CD14-positive monocyte (primary cell): Measurements from ENCODE around the gene STK39. TPM values are rescaled to one million over a fixed set of nuclear protein-coding genes. Genes with fewer than 3 reads are reported as not detected.

Experiments
- DNase-seq, 3 donors: peaks; one replicate each; pipeline ENCODE4 v3.0.0-alpha.2; 2011 to 2022
- H2AFZ ChIP-seq: 2 replicates; pipeline ENCODE4 v1.6.0; 2012; ENCODE audit warnings: mild to moderate bottlenecking, low read depth, low read length, inconsistent platforms; ENCODE audit not compliant: insufficient read depth, poor library complexity, severe bottlenecking
- H3K27ac ChIP-seq, 2 donors: 1 replicate in 1 of 2; 2 replicates in 1 of 2; pipeline ENCODE4 v1.5.1; 2012 to 2013; ENCODE audit warnings: low read length in 2 of 2, control low read depth in 1 of 2, inconsistent platforms in 1 of 2, low read depth in 1 of 2, mild to moderate bottlenecking in 1 of 2
- H3K27me3 ChIP-seq, 2 donors: one replicate each; pipeline versions ENCODE4 v1.6.0 to v1.6.1; 2011 to 2013; ENCODE audit warnings: low read length in 2 of 2; ENCODE audit not compliant: control insufficient read depth in 2 of 2, insufficient read depth in 2 of 2
- H3K36me3 ChIP-seq, 2 donors: replicated peaks in 1 of 2; 1 replicate in 1 of 2; 2 replicates in 1 of 2; pipeline versions ENCODE4 v1.5.1 to v1.6.1; 2012 to 2013; ENCODE audit warnings: low read length in 2 of 2, control low read depth in 1 of 2, inconsistent platforms in 1 of 2, mild to moderate bottlenecking in 1 of 2; ENCODE audit not compliant: insufficient read depth in 2 of 2, control insufficient read depth in 1 of 2
- H3K4me1 ChIP-seq, 2 donors: 1 replicate in 1 of 2; 2 replicates in 1 of 2; pipeline versions ENCODE4 v1.5.1 to v1.6.1; 2012 to 2013; ENCODE audit warnings: low read length in 2 of 2, control low read depth in 1 of 2, inconsistent platforms in 1 of 2, mild to moderate bottlenecking in 1 of 2, moderate library complexity in 1 of 2; ENCODE audit not compliant: insufficient read depth in 2 of 2, control insufficient read depth in 1 of 2
- H3K4me2 ChIP-seq: replicated peaks from 2 replicates; pipeline ENCODE3; 2012; ENCODE audit warnings: low read length, moderate library complexity, mild to moderate bottlenecking; ENCODE audit not compliant: poor library complexity, severe bottlenecking; ENCODE audit errors: extremely low read depth
- H3K4me3 ChIP-seq, 3 experiments: fragments of 200-600 bp in 1 of 3; sonication (generic) in 1 of 3; replicated peaks in 1 of 3; 1 replicate in 2 of 3; 2 replicates in 1 of 3; pipeline ENCODE4 v1.5.1; 2011 to 2013; ENCODE audit warnings: low read length in 3 of 3, mild to moderate bottlenecking in 3 of 3, control low read depth in 2 of 3, low read depth in 2 of 3, inconsistent platforms in 1 of 3, moderate library complexity in 1 of 3
- H3K79me2 ChIP-seq: 2 replicates; pipeline ENCODE4 v1.6.0; 2012; ENCODE audit warnings: mild to moderate bottlenecking, control low read depth, inconsistent platforms, low read length, moderate library complexity; ENCODE audit not compliant: insufficient read depth
- H3K9ac ChIP-seq: 2 replicates; pipeline ENCODE4 v1.6.0; 2017; ENCODE audit warnings: low read length, mild to moderate bottlenecking; ENCODE audit not compliant: insufficient read depth, poor library complexity, severe bottlenecking
- H3K9me3 ChIP-seq, 2 donors: replicated peaks in 1 of 2; 1 replicate in 1 of 2; 2 replicates in 1 of 2; pipeline versions ENCODE4 v1.5.1 to v1.6.1; 2012 to 2013; ENCODE audit warnings: low read length in 2 of 2, control low read depth in 1 of 2; ENCODE audit not compliant: control insufficient read depth in 1 of 2, insufficient read depth in 1 of 2
- H4K20me1 ChIP-seq: 2 replicates; pipeline ENCODE4 v1.6.0; 2012; ENCODE audit warnings: mild to moderate bottlenecking, low read length, control low read depth, moderate library complexity; ENCODE audit not compliant: insufficient read depth
- H3K27ac Mint-ChIP-seq, 7 donors: one replicate each; pipeline ENCODE4 v1.8.0; 2020; ENCODE audit warnings: mild to moderate bottlenecking in 7 of 7, mixed read lengths in 7 of 7, moderate library complexity in 6 of 7, inconsistent platforms in 2 of 7
- H3K27me3 Mint-ChIP-seq, 3 donors: one replicate each; pipeline ENCODE4 v1.8.0; 2021 to 2022; ENCODE audit warnings: low read depth in 3 of 3, mild to moderate bottlenecking in 3 of 3, mixed read lengths in 3 of 3, moderate library complexity in 3 of 3, inconsistent platforms in 1 of 3
- H3K36me3 Mint-ChIP-seq, 2 donors: one replicate each; pipeline ENCODE4 v1.8.0; 2020; ENCODE audit warnings: mixed read lengths in 2 of 2, inconsistent platforms in 1 of 2, mild to moderate bottlenecking in 1 of 2
- H3K4me1 Mint-ChIP-seq: one replicate; pipeline ENCODE4 v1.8.0; 2020; ENCODE audit warnings: mild to moderate bottlenecking, mixed read lengths
- H3K4me3 Mint-ChIP-seq, 2 donors: one replicate each; pipeline ENCODE4 v1.8.0; 2020; ENCODE audit warnings: mild to moderate bottlenecking in 2 of 2, mixed read lengths in 2 of 2, moderate library complexity in 1 of 2
- H3K9me3 Mint-ChIP-seq, 7 donors: one replicate each; pipeline ENCODE4 v1.8.0; 2020 to 2022; ENCODE audit warnings: mixed read lengths in 7 of 7, mild to moderate bottlenecking in 6 of 7, moderate library complexity in 6 of 7, inconsistent platforms in 2 of 7
- CTCF ChIP-seq: fragments of 200-600 bp; IDR thresholded peaks from one replicate; pipeline ENCODE4 v1.8.0; 2022; ENCODE audit warnings: antibody characterized with exemption, mild to moderate bottlenecking
- WGBS: methylation state at CpG from one replicate; pipeline ENCODE4 v1.1.5; 2013; ENCODE audit warnings: missing lambda C conversion rate; ENCODE audit not compliant: insufficient coverage; 5-methylcytosine and 5-hydroxymethylcytosine counted together
- intact Hi-C, 2 donors: fragments of 100-400 bp; cut with micrococcal nuclease; formaldehyde crosslinking; loops; one replicate each; pipeline versions ENCODE4 v1.15.0 to v1.15.1; 2023
- polyA plus RNA-seq, 3 donors: library from polyadenylated mRNA; depleted of rRNA in 1 of 3; unstranded in 2 of 3; stranded (reverse) in 1 of 3; fragments of 300-500 nt in 2 of 3; fragments of >200 nt in 1 of 3; fragmentation: Illumina TruSeq in 2 of 3; gene quantifications; 1 replicate in 2 of 3; 2 replicates in 1 of 3; pipeline ENCODE4 v1.2.3, GENCODE V29; 2012 to 2021

The STK39 gene
- polyA plus RNA-seq, 3 donors, result 1.2 to 2.7 (median 2.6) TPM

GRCh38 chr2:168253379-168253778 is 6.0 kb upstream of the STK39 start:
- no peaks in the 10 kb centered on the region for H3K36me3 Mint-ChIP-seq

GRCh38 chr2:168252976-168253375 is 5.6 kb upstream of the STK39 start:
- H3K9ac ChIP-seq, result no peak overlapping the region
- intact Hi-C loops, result no loop called here
- no peak overlapping the region for H2AFZ ChIP-seq
- H3K36me3 ChIP-seq, result no peaks in the 10 kb centered on the region
- Mint-ChIP-seq H3K27me3 (peaks cover 5 to 8% (median 6%) of the 10 kb centered on the region in 3 donors), H3K27ac (no peak overlapping the region), H3K9me3 (no peaks in the 10 kb centered on the region), H3K36me3 (no peaks in the 10 kb centered on the region), H3K4me1 (peaks cover 7% of the 10 kb centered on the region), H3K4me3 (no peak overlapping the region)
- no peak for DNase-seq
- no peaks in the 10 kb centered on the region for H3K9me3 ChIP-seq
- H3K79me2 ChIP-seq, result no peaks in the 10 kb centered on the region
- no peak overlapping the region for H3K4me2 ChIP-seq
- H4K20me1 ChIP-seq, result no peaks in the 10 kb centered on the region
- peaks cover 5 to 10% of the 10 kb centered on the region in 2 donors for H3K27me3 ChIP-seq
- H3K4me1 ChIP-seq, result peaks cover 4 to 5% of the 10 kb centered on the region in 2 donors
- no peak overlapping the region for H3K27ac ChIP-seq
- no peak for TF ChIP-seq CTCF
- H3K4me3 ChIP-seq, result no peak overlapping the region

More at GRCh38 chr2:168253379-168253778, 6.0 kb upstream of the STK39 start:
- no CpG with 5 or more reads among the region's 2 CpGs for WGBS
- peaks cover 0 to 3% (median 2%) of the 10 kb centered on the region in 7 donors for H3K9me3 Mint-ChIP-seq
- no peak overlapping the region for H3K27ac ChIP-seq
- no peaks in the 10 kb centered on the region for H3K9me3 ChIP-seq
- H3K36me3 ChIP-seq, result no peaks in the 10 kb centered on the region
- no peaks in the 10 kb centered on the region for H4K20me1 ChIP-seq
- H3K4me1 Mint-ChIP-seq, result peaks cover 3% of the 10 kb centered on the region
- peaks cover 3 to 6% of the 10 kb centered on the region in 2 donors for H3K27me3 ChIP-seq
- H2AFZ ChIP-seq, result no peak overlapping the region
- no peak for TF ChIP-seq CTCF
- H3K27ac Mint-ChIP-seq, result no peak overlapping the region
- no peak overlapping the region for H3K4me3 Mint-ChIP-seq
- no peak overlapping the region for H3K9ac ChIP-seq
- no peak overlapping the region for H3K4me3 ChIP-seq
- intact Hi-C loops, result no loop called here
- no peak for DNase-seq
- H3K27me3 Mint-ChIP-seq, result peaks cover 6% of the 10 kb centered on the region in 3 donors
- peaks cover 0 to under 1% of the 10 kb centered on the region in 2 donors for H3K4me1 ChIP-seq
- H3K79me2 ChIP-seq, result no peaks in the 10 kb centered on the region
- H3K4me2 ChIP-seq, result no peak overlapping the region
